Stimulated activated CD8-positive, alpha-beta memory T cell treated with anti-CD3 and anti-CD28 coated beads, Interleukin-12 subunit alpha, Interleukin-12 subunit beta, amount 100 ng/mL, for 4 hours (primary cell): ENCODE data around the gene JMJD8.

Source experiments
- DNase-seq: peaks from one replicate; pipeline ENCODE4 v3.0.0-alpha.2; 2020; ENCODE audit warnings: low read depth

JMJD8 gene

GRCh38 chr16:684071-684794 lies at the start of gene JMJD8:
Gene JMJD8, minus strand, starts transcription at chr16:684334. Its CDS starts 15 bp downstream, at chr16:684319.
- peak; percentile 97 for DNase-seq

GRCh38 chr16:733382-734207 lies 49.5 kb upstream of the JMJD8 start:
- no peak for DNase-seq

- DNase-seq, result no peak
These were observed 48.8 kb upstream of the JMJD8 start for GRCh38 chr16:732936-733335.

GRCh38 chr16:732332-732731 lies 48.2 kb upstream of the JMJD8 start:
- DNase-seq, result no peak

GRCh38 chr16:730666-731509 lies 46.8 kb upstream of the JMJD8 start:
- DNase-seq, result no peak

GRCh38 chr16:729768-730665 lies 45.9 kb upstream of the JMJD8 start:
- no peak for DNase-seq

- no peak for DNase-seq
These were observed 45.0 kb upstream of the JMJD8 start for GRCh38 chr16:728890-729744.

- DNase-seq, result peak; percentile 53
These were observed 44.2 kb upstream of the JMJD8 start for GRCh38 chr16:728131-728889.

GRCh38 chr16:727291-727977 lies 43.3 kb upstream of the JMJD8 start:
- no peak for DNase-seq

- DNase-seq, result peak; percentile 56
These were observed 42.5 kb upstream of the JMJD8 start, which contains the start of the genes CCDC78 and HAGHL for GRCh38 chr16:726438-727290. Gene CCDC78, minus strand, starts transcription at chr16:726443. Its CDS starts 76 bp downstream, at chr16:726367. Gene HAGHL, plus strand, starts transcription at chr16:727106. Its CDS starts 404 bp downstream, at chr16:727510.

GRCh38 chr16:726188-726437 lies 42.0 kb upstream of the JMJD8 start:
- no peak for DNase-seq

- no peak for DNase-seq
These were observed 41.5 kb upstream of the JMJD8 start for GRCh38 chr16:725463-726187.

GRCh38 chr16:725041-725376 lies 40.9 kb upstream of the JMJD8 start:
- DNase-seq, result no peak

- no peak for DNase-seq
These were observed 40.3 kb upstream of the JMJD8 start for GRCh38 chr16:724188-725040.

- no peak for DNase-seq
These were observed 39.6 kb upstream of the JMJD8 start for GRCh38 chr16:723695-724094.

GRCh38 chr16:722835-723633 lies 38.9 kb upstream of the JMJD8 start:
- DNase-seq, result no peak
